DMS114 treated with DMSO at 0.1 percent for 48 hours (cell line): ENCODE measurements around the gene CSF1.
"Not testable (repeated sequence)": the region's sequence is repeated elsewhere in the genome, so short reads cannot be mapped to it uniquely, and the experiment has no call there.

Source experiments
- DNase-seq: peaks from one replicate; lab custom pipeline; 2025; ENCODE audit not compliant: unreplicated experiment; lab: John Stamatoyannopoulos, UW

CSF1 gene

GRCh38 chr1:109917768-109918606, 7.3 kb downstream of the CSF1 start:
- DNase-seq: no peak

- DNase-seq: no peak
Measured at GRCh38 chr1:109918671-109919070, 8.0 kb downstream of the CSF1 start.

- DNase-seq: no peak
Measured at GRCh38 chr1:109919303-109919702, 8.7 kb downstream of the CSF1 start.

GRCh38 chr1:109920391-109920790, 9.7 kb downstream of the CSF1 start:
- not testable (repeated sequence) for DNase-seq

- no peak for DNase-seq
Measured at GRCh38 chr1:109922326-109922725, 11.7 kb downstream of the CSF1 start.

GRCh38 chr1:109923131-109923945, 12.7 kb downstream of the CSF1 start:
- no peak for DNase-seq

GRCh38 chr1:109923946-109924275, 13.3 kb downstream of the CSF1 start:
- no peak for DNase-seq

GRCh38 chr1:109924316-109924715, 13.7 kb downstream of the CSF1 start:
- DNase-seq: no peak

- no peak for DNase-seq
Measured at GRCh38 chr1:109925159-109925990, 14.7 kb downstream of the CSF1 start.

- no peak for DNase-seq
Measured at GRCh38 chr1:109926662-109927300, 16.1 kb downstream of the CSF1 start.

GRCh38 chr1:109927356-109927755, 16.7 kb downstream of the CSF1 start:
- DNase-seq: no peak

- no peak for DNase-seq
Measured at GRCh38 chr1:109927911-109928321, 17.3 kb downstream of the CSF1 start.

- no peak for DNase-seq
Measured at GRCh38 chr1:109928591-109929111, 18.0 kb downstream of the CSF1 start.

- DNase-seq: no peak
Measured at GRCh38 chr1:109929170-109929569, 18.5 kb downstream of the CSF1 start.

GRCh38 chr1:109929588-109930251, 19.1 kb downstream of the CSF1 start:
- no peak for DNase-seq

GRCh38 chr1:109930252-109930993, 19.8 kb downstream of the CSF1 start:
- DNase-seq: no peak

- no peak for DNase-seq
Measured at GRCh38 chr1:109931189-109931731, 20.6 kb downstream of the CSF1 start.

GRCh38 chr1:109931911-109932636, 21.4 kb downstream of the CSF1 start:
- no peak for DNase-seq
